Astrocyte of the spinal cord (primary cell): Measurements from ENCODE around the gene SCN8A.
A peak's percentile ranks its signal among the peaks of the same experiment; 100 is the strongest.

Source experiments
- DNase-seq: peaks from one replicate; pipeline ENCODE4 v3.0.0; 2011; ENCODE audit warnings: low read depth, low spot score
- H3K4me3 ChIP-seq: 2 replicates; pipeline ENCODE4 v1.5.1; 2011; ENCODE audit warnings: low read depth, mild to moderate bottlenecking, low read length, moderate library complexity
- in situ Hi-C: cut with HindIII; loops from 2 replicates; pipeline ENCODE4 v1.10.0; 2017; ENCODE audit warnings: low sequenced_read_pairs
- TF ChIP-seq, protein P1 (sequence below): IDR thresholded peaks from 2 replicates; pipeline ENCODE4 v1.5.1; 2012; ENCODE audit warnings: low read depth, mild to moderate bottlenecking, low read length, inconsistent platforms

Gene SCN8A

DNA sequence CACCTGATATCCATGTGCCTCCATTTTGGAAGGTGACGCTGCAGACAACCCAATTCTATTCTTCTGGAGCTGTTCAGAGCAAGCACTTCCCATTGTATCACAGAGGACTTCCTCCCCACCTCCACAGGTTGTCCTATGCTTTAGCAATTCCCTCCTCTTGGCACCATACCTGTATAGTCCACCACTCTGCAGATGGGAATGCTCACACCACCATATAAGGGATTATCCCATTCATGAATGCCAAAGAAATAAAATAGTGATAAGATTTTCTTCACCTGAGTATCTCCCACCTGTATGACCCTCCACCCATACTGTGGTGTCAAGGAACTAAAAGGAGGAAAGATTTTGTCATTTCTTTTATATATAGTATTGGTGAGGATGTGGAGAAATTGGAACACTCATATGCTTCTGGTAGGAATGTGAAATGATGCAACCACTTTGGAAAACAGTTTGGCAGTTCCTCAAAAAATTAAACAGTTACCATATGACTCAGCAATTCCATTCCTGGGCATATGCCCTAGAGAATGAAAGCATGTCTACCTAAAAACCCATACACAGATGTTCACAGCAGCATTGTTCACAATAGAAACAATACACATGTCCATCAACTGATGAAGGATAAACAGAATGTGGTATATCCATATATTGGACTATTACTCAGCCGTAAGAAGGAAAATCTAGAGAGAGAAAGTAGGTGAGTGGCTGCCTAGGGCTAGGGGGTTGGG lies 182.3 kb downstream of the SCN8A start:
- DNase-seq, result peak; percentile 52
- TF ChIP-seq, protein P1, sequence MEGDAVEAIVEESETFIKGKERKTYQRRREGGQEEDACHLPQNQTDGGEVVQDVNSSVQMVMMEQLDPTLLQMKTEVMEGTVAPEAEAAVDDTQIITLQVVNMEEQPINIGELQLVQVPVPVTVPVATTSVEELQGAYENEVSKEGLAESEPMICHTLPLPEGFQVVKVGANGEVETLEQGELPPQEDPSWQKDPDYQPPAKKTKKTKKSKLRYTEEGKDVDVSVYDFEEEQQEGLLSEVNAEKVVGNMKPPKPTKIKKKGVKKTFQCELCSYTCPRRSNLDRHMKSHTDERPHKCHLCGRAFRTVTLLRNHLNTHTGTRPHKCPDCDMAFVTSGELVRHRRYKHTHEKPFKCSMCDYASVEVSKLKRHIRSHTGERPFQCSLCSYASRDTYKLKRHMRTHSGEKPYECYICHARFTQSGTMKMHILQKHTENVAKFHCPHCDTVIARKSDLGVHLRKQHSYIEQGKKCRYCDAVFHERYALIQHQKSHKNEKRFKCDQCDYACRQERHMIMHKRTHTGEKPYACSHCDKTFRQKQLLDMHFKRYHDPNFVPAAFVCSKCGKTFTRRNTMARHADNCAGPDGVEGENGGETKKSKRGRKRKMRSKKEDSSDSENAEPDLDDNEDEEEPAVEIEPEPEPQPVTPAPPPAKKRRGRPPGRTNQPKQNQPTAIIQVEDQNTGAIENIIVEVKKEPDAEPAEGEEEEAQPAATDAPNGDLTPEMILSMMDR, result no peak
- H3K4me3 ChIP-seq, result no peak overlapping the region
- in situ Hi-C loops, result no loop called here

DNA sequence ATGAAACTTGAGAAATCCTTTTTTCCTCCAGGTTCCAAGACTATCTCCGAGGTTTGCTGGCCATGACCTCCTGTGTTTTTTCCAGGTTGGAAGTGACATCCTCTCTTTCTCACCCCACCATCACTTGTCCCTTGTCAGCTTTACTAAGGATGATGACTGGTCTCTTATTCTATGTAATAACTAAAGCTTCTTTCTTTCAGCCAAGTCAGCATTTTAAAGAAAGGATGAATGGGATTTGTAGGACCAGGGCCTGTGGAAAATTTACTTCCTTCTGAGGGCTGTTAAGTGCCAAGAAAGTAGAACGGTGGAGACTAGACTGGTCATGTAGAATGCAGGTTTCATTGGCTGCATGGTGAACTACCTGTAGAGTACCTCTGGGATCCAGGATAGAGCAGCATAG lies 183.9 kb downstream of the SCN8A start:
- in situ Hi-C loops, result no loop called here
- DNase-seq, result no peak
- H3K4me3 ChIP-seq, result no peak overlapping the region
- TF ChIP-seq, protein P1, result no peak

DNA sequence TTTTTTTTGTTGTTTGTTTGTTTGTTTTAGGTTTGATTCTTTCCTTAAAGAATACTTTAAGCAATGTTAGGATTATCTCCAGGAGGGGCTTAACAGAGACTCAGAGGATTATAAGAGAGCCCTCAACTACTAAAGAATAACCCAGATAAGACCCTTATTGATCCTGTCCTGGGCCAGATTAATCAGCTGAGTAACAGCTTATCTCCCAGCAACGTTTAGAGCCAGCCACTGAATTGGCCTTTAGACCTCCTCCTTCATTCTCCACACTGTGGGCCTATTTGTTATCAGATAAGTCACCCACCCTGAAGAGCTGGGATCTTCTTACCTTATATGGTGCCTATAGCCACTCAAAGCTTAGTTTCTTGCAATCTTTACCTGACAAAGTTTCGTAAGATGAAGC lies 186.4 kb downstream of the SCN8A start:
- no peak overlapping the region for H3K4me3 ChIP-seq
- TF ChIP-seq, protein P1, result no peak
- in situ Hi-C loops, result no loop called here
- DNase-seq, result no peak

DNA sequence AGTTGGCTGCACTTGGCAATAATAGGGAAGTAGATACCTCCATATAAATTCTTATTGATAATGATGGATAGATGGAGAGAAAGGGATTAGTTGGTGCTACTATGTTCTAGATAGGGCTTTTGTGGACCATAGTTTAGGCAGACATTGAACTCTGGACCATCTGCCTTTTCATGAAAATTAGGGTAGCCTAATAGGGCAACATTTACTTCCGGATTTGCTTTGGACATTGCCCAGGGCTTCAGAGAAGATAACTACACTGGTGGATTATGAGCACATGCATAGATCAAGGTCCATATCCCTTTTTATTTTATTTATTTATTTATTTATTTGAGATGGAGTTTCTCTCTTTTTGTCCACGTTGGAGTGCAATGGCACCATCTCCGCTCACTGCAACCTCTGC lies 186.9 kb downstream of the SCN8A start:
- no peak overlapping the region for H3K4me3 ChIP-seq
- no peak for DNase-seq
- in situ Hi-C loops, result no loop called here
- TF ChIP-seq, protein P1, result no peak

DNA sequence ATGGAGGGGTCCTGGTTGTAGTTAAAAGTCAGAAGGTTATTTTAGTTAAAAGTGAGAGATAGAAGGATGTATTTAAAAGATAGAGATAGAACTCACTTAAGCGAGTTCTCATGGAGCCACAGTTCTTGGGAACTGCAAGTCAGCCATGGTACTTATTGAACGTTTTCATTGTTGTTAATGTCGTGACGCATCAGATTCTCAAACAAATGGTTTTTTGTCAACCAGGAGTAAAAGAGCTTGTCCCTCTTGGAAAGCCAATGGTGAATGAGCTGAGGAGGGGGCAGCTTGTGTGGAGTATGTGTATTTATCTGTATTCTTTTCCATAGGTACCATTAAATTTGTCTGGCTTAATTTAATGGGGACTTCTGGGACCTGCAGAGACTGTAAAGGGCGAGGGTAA lies 188.8 kb downstream of the SCN8A start:
- no peak for DNase-seq
- no peak overlapping the region for H3K4me3 ChIP-seq
- TF ChIP-seq, protein P1, result no peak
- in situ Hi-C loops, result no loop called here

DNA sequence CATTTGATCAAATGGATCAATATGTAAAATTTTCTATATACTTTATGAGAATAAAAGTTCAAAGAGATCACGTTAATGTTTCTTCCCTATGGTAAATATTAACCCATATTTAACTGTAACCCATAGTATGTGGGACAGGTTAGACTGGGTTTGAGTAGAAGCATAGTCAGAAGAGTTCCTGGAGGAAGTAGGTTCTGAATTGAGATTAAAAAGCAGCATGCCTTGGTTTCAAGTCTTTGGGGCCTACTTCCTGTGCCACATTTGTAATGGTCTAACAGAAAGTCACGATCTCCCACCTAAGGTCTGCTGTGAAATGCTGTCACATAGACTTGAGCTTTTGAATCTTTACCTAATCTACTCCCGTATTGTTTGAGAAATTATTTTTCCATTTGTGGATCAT lies 193.7 kb downstream of the SCN8A start:
- TF ChIP-seq, protein P1, result no peak
- no peak overlapping the region for H3K4me3 ChIP-seq
- in situ Hi-C loops, result no loop called here
- no peak for DNase-seq
